Loucy (cell line): ENCODE results near the gene ELAC1.

Source experiments
- CTCF ChIP-seq: fragments of 200-600 bp; sonication (generic); conservative IDR thresholded peaks from 2 replicates; pipeline ENCODE4 v1.5.1; 2014; ENCODE audit warnings: mild to moderate bottlenecking, antibody characterized with exemption, low read length
- EZH2phosphoT487 ChIP-seq: fragments of 200-600 bp; IDR thresholded peaks from 2 replicates; pipeline ENCODE4 v1.6.1; 2018; ENCODE audit warnings: antibody characterized with exemption, mild to moderate bottlenecking, moderate library complexity, borderline replicate concordance

GRCh38 chr18:51009072-51009471 is 41.2 kb downstream of the ELAC1 start:
- TF ChIP-seq CTCF: no peak
- TF ChIP-seq EZH2phosphoT487: no peak
